Ureter (tissue), 1 donor: ENCODE measurements around the gene LCN2. TPM values are rescaled to one million over a fixed set of nuclear protein-coding genes. Genes with fewer than 3 reads are reported as not detected.
"Not testable (repeated sequence)": the region's sequence is repeated elsewhere in the genome, so short reads cannot be mapped to it uniquely, and the experiment has no call there.

Experiments used
- DNase-seq: peaks from one replicate; pipeline ENCODE4 v3.0.0-alpha.2; 2020; ENCODE audit warnings: low spot score
- total RNA-seq: library from RNA; stranded (reverse); gene quantifications from one replicate; pipeline ENCODE4 v1.2.4, GENCODE V29; 2023
- donor health status: DM: yes; HTN: yes; CAD: no.

The LCN2 gene
- total RNA-seq, 1 donor from 2014 or later, result 143 TPM

- DNase-seq, result no peak
Measured at GRCh38 chr9:128166169-128166568, 16.9 kb downstream of the LCN2 start.

- no peak for DNase-seq
Measured at GRCh38 chr9:128167209-128167608, 18.0 kb downstream of the LCN2 start.

DNA sequence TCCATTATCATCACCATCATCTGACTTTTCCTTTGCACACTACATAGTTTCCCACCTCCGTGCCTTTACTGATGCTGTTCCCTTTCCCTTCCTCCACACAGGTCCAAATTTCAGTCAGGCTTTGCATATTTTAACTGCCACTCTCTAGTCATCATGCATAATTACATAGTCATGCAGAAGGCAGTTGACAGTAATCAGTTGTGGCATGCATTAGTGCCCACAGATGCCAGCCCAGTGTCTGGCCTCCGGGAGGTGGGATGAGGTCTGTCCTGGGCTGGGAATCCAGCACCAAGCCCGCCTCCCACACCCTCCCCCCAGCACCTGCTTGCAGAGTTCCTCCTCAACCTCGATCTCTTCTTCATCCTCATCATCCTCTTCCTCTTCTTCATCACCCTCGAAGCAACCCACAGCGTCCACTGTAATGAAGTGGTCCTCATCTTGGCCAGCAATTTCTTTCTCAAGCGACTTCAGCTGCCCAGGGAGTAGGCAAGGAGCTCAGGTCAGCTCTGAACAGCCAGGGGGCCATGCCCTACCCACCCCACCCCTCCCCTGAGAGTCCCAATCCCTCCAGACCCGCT lies 19.6 kb downstream of the LCN2 start:
- DNase-seq, result no peak

DNA sequence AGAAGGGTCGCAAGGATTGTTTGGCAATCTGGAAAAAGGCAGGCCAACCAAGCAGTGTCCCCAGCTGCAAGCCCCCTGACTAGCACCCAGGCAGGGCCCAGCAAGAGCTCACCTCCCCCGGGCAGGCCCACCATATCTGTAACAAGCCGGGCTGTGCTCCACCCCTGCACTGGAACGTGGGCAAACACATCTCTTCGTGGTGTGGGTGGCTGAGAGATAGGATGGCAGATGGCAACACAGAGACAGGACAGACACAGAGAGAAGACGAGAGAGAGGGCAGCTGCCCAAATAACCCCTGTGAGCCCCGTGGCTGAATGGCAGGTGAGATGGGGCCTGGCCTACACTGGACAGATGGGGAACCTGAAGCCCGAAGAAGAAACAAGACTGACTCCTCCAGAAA lies 20.2 kb downstream of the LCN2 start:
- no peak for DNase-seq

DNA sequence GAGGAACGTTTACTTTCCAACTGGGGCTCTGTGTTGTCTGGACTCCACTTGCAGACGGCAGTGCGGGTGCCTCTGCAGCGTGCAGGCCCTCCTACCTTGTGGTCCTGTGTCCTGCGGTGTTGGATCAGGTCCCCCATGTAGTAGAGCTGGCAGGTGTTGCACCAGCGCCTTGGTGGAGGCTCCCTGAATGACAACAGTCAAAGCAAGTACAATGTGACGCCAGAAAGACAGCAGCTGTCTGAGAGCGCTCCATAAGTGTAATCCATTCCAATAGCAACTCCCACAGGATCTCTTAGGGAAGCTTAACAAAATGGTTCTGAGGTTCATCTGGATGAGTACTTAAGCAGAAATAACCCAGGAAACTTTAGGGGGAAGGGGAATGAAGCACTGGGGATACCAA lies 20.7 kb downstream of the LCN2 start:
- DNase-seq, result no peak

DNA sequence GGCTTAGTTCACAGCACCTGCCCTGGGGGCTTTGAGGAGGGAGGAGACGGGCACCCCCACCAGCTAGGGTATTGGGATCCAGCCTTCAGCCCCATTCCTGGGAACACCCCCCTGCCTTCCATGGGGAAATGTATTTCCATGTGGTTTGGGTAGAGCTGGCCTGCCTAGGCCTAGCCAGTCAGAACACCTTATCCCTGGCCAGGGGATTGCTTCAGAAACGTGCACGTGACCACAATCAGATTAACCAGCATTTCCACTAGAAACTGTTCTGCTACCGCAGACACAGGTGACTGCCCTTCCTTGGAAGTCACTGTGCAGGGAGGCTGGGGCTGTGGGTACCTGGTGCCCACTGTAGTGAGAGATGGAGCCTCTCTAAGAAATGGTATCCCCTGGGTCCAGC lies 24.8 kb downstream of the LCN2 start:
- no peak for DNase-seq

DNA sequence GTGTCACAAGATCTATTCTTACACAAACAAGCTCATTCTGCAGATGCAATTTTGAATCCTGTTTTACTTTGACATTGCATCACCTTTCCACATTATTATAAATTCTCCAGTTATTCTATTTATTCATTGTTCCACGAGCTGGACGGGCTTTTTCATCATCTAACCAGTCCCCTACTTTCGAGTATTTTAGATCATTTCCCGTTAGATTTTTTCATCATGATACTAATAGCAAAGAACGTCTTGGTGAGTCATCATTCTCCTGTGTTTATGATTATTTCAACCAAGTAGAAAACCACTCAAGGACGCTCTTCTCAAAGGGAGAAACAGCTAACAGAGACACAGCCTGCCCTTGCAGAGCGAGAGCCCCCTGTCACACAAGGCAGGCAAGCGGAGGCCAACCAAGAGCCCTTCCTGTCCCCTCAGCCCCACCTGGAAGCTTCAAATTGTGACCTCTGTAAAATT lies 25.9 kb downstream of the LCN2 start:
- DNase-seq, result no peak

- no peak for DNase-seq
Measured at GRCh38 chr9:128175726-128176125, 26.5 kb downstream of the LCN2 start.

DNA sequence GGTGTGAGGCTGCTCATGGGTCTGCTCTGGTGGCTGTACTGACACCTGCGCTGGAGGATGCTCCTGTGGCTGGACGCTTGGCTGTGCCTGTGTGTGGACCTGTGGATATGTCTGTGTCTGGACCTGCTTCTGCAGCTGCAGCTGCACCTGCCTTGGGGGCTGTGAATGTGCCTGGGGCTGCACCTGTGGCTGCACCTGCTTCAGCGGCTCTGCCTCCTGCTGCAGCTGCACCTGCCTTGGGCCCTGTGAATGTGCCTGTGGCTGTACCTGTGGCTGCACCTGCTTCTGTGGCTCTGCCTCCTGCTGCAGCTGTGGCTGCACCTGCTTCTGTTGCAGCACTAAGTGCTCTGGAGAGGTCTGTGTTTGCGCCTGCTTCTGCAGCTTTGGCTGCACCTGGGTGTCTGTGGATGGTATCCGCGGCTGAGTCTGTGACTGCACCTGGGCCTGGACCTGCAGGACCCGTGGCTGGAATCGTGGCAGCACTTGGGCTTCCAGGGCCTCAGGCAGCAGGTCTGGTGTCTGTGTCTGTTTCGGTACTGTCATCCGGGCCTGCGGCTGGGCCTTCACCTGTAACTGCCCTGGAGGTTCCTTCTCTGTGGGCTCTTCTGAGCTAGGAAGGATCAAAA lies 29.7 kb downstream of the LCN2 start:
- no peak for DNase-seq

DNA sequence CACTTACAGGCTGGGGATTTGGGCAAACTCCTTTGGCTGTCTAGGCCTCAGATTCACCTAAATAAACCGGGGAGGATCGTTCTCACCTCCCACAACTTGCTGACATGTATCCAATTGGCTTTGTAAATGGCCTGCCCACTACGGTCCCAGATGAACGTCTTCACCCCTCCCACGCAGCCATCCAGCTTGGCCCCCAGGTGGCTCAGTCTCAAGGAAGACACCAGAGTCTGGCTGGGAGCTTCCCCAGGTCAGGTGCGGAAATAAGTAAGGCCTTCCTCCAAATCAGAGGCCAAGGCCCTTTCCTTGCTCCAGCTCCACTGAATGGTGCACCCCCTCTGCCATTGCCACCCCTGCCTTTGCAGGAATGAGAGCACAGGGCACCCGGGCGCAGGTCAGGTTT lies 30.7 kb downstream of the LCN2 start:
- no peak for DNase-seq

DNA sequence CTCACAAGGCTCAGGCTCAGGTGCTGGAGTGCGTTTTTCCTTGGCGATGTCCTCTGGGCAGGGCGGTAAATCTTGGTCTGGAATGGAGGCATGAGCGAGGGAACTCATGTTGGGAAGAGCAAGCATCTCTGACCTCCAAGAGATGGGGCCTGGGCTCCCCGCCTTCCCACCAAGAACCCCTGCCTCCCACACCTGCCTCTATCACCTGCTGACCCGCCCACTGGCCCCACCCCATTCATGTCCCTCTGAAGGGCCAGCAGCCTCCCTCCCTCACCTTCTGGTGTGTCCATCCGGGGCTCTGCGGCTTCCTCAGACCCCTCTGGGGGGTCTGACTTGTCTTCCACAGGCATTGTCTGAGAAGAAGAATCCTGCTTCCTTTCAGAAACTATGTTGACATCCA lies 31.2 kb downstream of the LCN2 start:
- DNase-seq, result no peak

DNA sequence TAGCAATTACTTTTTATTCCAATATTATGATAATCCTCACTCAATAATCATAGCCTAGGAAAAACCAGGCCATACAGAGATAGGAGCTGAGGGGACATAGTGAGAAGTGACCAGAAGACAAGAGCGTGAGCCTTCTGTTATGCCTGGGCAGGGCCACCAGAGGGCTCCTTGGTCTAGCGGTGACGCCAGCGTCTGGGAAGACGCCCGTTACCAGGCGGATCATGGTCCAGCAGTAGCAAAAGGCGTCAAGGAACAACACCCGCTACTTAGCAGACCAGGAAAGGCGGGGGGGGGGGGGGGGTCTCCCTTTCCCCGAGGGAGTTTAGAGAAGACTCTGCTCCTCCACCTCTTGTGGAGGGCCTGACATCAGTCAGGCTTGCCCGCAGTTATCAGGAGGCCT lies 32.2 kb downstream of the LCN2 start:
- not testable (repeated sequence) for DNase-seq

DNA sequence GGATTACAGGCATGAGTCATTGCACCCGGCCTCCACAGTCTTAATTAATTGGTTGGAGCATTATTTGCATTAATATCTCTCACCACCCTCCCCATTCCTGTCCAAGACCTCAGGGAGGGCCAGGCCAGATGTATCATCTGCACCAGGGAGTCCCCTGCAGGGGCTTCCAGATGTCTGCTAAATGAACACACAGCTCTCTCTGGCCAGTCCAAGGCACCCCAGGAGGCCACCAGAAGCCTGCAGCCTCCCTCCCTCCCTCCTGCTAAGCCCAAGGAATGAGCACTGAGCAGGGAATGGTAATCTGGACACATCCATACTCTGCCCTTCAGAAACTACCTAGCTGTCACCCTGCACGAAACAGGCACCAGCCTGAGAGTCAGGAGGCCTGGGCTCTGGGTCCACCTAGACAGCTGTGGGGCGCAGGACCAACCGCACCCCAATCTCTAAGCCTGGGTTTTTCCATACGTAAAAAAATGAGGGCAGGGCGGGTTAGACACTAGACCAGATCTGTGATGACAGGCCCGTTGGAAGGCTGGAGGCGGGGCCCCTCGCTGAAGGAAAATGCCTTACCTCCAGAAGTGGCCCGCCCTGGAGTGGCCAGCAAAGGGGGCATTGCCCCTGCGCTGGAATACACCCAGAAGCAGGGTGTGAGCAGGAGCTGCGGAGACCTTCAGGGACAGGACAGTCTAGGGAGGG lies 33.8 kb downstream of the LCN2 start:
- no peak for DNase-seq

GRCh38 chr9:128185979-128186965 lies 37.0 kb downstream of the LCN2 start:
- DNase-seq, result no peak

DNA sequence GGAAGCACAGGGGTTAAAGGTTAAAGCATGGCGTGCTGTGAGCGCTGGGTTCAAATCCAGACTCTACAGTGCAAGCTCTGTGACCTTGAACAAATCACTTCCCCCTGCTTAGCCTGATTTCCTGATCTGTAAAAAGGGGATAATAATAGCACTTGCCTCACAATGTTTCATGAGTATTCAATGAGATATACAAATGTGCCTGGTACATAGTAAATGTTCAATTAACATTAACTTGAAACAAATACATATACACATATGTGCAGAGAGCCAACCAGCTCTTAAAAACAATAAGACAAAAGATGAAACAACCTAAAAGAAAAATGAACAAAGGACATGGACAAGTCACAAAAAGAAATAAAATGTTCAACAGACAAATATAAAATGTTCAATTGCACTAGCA lies 38.1 kb downstream of the LCN2 start:
- DNase-seq, result no peak

DNA sequence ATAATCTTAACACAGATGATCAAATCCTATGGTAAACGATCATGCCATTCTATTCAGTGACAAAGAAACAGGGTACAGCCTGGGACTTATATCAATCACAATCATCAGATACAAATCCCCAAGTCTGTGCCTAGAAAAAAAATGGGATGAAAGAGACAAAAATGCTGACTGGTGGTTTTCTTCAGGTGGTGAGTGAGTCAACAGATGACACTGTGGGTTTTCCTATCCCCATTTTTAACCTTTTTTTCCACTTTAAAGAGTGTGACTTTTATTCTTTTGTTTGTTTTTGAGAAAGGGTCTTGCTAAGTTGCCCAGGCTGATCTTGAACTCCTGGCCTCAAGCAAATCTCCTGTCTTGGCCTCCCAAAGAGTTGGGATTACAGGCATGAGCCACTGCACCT lies 39.0 kb downstream of the LCN2 start:
- no peak for DNase-seq

DNA sequence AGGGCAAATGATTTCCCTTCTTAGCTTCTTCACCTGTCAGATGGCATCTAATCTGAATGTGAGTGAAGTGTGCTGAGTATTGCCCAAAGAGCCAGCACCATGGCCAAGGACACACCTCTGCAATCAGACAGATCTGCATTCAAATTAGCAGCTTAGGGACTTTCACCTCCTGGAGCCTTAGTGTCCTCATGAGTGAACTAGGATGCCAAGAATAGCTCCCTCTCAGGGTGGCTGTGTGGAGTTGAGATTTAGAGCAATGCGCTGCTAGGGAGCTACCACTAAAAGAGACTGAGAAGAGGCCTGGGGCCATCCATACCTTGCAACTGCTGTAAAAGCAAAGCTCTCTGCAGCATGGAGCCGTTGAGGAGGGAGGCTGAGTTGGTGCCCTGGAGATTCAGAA lies 40.8 kb downstream of the LCN2 start:
- DNase-seq, result no peak

GRCh38 chr9:128190516-128191405 lies 41.5 kb downstream of the LCN2 start:
- DNase-seq, result no peak

DNA sequence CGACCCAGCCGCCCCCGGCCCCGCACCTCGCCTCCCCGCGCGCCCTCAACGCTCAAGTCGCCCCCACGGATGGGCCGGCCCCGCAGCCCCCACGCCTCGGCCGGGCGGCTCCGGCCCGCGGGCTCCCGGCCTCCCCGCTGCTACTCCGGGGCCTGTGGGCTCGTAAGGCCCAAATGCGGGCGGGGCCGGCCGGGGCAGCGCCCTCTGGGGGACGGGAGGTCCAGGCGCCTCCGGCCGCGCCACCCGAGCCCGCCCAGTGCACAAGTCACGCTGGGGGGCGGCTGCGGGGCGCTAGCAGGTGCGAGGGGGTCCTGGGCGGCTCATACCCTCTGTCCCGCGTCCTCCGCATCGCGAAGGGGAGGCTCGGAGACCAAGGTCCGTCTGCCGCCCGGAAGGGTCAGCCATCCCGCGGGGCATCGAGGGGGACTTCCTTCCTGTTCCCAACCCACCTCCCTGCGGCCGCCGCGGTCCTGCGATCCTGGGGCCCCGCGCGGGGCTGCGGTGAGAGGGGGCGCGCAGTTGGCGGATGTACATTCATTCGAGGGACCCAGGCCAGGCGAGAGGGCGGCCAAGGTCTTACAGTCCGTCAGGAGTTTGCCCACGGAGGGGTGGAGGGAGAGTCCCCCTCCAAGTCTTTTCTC lies 42.3 kb downstream of the LCN2 start, which contains the start of gene CIZ1:
CIZ1 (minus strand) TSS at position 167 of the 641 bp plus-strand sequence. CDS start 715 bp downstream, outside the sequence.
- DNase-seq, result peak; percentile 78

DNA sequence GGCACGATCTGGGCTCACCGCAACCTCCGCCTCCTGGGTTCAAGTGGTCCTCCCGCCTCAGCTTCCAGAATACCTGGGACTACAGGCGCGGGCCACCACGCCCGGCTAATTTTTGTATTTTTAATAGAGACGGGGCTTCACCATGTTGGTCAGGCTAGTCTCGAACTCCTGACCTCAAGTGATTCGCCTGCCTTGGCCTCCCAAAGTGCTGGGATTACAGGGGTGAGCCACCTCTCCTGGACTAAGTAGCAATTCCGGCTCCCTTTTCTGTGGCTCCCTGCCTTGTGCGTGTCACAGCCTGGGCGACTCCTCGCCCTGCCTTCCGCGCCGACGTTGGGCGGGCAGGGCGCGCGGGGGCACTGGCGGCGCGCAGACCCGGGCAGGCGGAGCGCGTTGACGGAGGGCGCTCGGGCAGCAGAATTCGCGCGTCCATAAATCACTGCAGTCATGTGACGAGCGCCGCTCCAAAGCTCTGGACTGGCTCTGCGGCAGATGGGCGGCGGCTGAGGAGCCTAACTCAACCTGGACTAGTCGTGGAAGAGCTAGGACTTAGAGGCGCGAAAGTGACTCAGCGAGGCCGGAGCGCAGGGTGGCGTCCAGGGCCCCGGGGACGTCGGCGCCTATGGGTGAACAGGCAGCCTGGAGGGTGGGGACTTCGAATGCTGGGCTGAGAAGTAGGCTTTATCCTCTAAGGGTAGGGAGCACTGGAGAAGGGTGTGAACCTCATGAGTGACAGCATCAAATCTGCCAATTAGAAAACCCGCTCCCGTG lies 43.5 kb downstream of the LCN2 start:
- peak; percentile 91 for DNase-seq
